GM21528 (cell line): ENCODE measurements around the gene HBB.
"Not testable (repeated sequence)": the region's sequence is repeated elsewhere in the genome, so short reads cannot be mapped to it uniquely, and the experiment has no call there.

ENCODE experiments used
- ATAC-seq: cut with Tn5 transposase; IDR thresholded peaks from one replicate; pipeline ENCODE4 v1.9.1; 2021; ENCODE audit warnings: mild to moderate bottlenecking, moderate library complexity; ENCODE audit not compliant: unreplicated experiment, low FRiP score

Gene HBB

DNA sequence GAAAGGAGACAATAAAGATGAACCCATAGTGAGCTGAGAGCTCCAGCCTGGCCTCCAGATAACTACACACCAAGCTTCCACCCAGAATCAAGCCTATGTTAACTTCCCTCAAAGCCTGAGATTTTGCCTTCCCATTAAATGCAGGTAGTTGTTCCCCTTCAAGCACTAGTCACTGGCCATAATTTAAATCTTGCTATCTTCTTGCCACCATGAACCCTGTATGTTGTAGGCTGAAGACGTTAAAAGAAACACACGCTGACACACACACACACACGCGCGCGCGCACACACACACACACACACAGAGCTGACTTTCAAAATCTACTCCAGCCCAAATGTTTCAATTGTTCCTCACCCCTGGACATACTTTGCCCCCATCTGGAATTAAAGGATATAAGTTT is 21.6 kb upstream of the HBB start:
- ATAC-seq: not testable (repeated sequence)

DNA sequence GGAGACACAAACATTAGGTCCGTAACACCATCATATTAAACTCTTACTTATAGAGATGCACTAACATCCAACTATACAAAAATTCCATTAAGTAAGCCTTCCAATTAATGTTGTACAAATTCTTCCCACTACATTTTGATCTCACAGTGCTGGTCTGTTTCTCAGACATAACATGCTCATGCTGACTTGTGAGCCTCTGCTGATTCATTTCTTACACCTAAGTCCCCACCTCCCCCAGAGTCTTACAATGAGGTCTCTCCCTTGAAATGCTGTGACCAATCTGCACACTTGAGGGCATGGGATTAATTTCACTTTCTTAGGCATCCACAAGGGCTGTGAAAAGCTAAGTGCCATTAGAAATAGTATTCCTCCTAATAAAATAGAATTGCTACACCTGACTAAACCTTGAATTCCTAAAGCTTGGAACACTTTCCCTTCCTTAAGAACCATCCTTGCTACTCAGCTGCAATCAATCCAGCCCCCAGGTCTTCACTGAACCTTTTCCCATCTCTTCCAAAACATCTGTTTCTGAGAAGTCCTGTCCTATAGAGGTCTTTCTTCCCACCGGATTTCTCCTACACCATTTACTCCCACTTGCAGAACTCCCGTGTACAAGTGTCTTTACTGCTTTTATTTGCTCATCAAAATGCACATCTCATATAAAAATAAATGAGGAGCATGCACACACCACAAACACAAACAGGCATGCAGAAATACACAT is 20.8 kb upstream of the HBB start:
- ATAC-seq: no peak

DNA sequence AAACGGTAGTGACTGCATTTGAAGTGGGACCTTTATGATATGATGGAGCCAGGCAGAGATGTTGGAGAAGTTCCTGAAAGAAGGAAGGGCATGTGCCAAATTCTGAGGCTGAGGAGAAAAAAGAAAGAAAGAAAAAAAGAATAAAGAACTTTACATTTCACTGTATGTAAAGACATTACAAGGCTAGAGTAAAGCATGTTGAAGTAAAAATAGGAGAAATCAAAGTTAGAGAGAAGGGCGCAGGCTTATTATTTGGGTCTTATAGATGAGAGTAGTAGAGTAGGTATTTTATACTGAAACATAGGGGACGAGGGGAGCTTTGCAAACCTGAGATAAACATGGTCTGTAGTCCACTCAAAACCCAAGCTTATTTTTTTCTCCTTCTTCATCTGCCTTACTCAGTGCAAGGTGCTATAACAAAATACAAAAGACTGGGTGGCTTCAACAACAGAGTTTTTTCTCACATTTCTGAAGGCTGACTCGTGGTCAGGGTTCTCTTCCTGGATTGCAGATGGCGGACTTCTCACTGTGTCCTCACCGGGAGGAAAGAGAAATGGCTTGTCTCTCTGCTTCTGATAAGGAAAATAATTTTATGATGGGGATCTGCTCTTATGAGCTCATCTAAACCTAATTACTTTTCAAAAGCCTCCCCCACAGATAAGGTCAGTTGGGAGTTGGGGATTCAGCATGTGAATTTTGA is 20.1 kb upstream of the HBB start:
- ATAC-seq: no peak

DNA sequence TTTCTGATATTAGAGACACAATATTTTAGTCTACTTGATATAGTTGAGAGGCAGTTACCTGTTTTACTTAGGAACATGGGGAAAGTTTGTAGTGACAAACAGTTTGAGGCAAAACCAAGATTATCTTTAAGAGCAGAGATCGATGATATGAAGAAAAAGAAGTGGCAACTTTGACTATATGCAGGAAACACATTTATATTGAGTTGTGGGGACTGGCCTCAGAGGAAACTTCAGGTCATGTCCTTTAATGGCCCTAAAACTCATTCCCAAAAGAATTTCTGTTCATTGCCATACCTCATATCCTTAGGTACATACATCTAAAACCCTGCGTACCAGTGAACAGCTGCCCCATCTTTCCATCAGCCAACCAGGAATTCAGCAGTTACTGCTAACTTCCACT is 18.3 kb upstream of the HBB start:
- ATAC-seq: no peak

DNA sequence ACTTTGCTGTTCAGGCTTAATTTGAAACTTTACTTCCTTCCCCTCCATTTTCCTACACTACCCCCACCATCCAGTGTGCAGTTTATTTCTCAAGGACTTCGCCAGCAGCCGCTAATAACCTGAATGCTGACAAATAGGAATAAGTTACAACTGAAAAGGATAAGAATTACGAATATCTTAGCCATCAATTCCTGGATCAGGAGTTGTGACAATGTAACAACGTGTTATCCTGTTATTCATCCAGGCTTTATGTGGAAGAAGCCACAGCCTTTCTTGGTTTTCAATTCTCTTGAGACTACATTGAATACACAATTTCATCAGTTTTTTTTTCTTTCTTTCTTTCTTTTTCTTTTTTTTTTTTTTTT is 16.9 kb upstream of the HBB start:
- no peak for ATAC-seq

DNA sequence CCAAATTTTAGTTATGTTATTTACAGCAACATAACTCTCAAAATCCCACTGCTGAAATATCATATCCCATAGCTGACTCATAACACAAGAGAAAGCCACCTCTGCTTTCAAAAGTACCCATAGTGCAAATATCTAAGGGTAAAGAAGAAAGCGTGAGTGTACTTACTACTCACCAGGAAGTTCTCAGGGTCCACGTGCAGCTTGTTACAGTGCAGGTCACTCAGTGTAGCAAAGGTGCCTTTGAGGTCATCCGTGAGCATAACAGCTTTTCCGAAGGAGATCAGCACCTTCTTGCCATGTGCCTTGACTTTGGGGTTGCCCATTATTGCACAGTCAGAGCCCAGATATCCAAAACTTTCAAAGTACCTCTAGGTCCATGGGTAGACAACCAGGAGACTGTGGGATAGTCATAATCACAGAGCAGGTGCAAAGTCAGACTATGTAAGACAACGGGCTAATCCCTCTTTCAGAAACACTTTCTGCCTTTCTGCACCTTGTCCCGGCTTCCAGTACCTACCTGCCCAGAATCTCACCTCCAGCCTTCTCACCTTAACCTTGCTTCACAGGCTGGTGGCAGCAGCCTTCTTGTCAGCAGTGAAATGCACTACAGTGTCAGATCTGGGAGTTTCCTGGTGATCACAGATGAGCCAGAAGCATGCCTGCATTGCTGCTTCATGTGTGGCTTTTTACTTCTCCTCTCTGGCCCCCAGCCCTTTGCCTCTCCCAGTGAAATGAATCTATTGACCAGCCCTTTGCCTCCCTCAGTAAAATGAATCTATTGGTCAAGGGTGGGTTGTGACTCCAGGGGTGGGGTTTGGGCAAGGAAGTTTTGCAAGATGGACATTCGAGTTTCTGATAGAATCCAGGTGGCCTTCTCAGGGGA is 16.3 kb upstream of the HBB start:
- ATAC-seq: no peak

DNA sequence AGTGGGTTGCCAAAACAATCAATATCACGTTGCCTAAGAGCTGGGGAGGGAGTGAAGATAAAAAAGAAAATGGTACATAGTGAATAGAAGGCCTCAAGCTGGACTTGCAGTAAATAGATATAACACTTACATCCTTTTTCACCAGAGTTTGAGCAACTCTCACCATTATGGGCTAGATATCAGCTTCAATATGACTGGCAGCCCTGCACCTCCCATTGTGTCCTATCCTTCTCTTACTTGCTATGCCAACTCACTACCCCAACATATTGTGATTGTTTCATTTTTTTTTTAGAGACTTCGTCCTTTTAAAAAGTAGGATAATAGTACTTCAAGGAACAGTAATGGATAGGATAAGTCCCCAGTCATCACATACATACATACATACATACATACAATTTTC is 15.3 kb upstream of the HBB start:
- no peak for ATAC-seq

DNA sequence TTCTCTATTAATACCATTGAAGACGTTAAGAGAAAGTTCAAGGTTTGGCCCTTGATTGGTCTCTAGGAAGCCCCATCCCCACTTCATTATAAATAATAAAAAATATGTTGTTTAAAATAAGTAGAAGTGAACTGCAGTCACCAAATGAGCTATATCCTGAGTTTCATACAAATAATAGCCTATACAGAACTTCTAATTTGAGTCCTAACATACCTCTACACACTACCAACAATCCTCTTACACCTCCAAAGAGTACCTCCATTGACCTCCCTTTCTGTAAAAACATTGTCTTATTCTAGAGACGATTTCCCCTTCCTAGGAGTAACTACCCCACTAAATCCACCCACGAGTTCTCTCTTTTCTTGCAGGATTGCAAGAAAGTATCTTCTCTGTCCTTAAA is 14.6 kb upstream of the HBB start:
- ATAC-seq: no peak

DNA sequence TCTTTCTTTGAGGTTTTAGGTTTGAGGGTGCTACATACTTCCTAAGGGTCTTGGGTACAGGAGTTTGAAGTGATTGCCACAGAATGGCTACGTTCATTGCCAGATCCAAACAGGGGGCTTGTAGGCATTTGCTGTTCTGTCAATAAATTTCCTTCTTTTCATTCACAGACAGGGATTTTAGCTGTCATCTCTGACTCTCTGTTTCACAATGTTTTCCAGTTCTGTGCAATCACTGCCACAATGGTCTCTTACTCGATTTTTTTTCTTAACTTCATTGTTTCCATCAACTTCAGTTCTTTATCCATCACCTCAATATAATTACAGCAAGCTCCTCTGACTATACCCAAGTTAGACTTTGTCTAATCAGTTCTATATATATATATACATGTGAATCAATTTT is 13.6 kb upstream of the HBB start:
- ATAC-seq: no peak

DNA sequence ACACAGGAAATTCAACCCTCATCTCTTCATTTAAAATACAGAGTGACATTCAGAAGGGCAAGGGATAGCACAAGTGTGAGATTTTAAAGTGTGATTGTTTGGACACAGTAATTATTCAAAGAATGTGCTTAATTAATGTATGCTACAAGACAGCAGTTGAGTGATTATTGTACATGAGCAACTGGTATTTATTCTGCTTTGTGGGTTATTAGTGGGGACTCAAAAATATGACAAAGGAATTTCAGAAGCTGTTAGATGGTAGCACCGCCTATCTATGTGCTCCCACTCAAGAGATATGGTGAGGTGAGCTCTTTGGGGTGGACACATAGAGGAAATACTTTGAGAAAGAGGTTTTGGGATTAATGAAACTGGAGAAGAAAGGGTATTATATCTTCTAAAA is 13.2 kb upstream of the HBB start:
- no peak for ATAC-seq

DNA sequence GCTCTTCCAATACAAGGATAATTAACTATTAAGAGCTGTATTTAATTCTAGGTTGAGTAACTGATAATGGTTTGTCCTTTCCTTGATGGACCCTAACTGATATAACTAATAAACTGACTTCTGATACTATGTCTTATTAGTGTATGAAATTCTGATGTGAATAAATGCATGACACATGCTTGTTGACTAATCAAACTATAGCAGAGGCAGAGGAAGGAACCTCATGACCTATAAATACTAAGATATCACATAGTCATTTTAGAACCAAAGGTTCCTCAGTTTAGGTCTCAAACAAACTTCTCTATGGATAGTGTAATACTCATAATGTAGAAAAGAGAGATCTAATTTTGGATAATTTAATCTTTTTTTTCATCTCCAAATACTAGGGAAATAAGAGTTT is 12.2 kb upstream of the HBB start:
- no peak for ATAC-seq

DNA sequence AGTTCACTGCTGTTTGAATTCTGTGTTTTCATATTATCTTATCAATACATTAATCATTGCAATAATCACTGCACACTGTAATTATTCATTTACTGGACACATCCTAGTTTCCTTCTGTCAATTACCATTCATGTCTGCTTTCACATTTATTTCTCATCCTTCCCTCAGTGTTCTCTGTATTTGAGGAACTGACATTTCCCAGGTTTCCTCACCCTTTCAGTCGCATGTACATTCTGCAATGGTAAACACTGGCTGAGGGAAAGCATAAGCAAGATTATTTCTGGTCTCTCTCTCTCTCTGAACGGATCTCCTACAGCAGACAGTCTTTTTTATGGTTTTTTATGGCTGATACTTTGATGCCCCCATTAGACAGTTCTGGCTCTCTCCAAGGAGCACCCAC is 11.6 kb upstream of the HBB start:
- ATAC-seq: no peak

DNA sequence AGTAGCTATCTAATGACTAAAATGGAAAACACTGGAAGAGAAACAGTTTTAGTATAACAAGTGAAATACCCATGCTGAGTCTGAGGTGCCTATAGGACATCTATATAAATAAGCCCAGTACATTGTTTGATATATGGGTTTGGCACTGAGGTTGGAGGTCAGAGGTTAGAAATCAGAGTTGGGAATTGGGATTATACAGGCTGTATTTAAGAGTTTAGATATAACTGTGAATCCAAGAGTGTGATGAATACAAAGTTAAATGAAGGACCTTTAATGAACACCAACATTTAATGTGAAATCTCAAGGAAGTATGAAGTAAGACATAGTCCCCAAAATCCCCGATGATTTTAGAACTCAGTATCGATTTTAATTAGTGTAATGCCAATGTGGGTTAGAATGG is 10.5 kb upstream of the HBB start:
- no peak for ATAC-seq

DNA sequence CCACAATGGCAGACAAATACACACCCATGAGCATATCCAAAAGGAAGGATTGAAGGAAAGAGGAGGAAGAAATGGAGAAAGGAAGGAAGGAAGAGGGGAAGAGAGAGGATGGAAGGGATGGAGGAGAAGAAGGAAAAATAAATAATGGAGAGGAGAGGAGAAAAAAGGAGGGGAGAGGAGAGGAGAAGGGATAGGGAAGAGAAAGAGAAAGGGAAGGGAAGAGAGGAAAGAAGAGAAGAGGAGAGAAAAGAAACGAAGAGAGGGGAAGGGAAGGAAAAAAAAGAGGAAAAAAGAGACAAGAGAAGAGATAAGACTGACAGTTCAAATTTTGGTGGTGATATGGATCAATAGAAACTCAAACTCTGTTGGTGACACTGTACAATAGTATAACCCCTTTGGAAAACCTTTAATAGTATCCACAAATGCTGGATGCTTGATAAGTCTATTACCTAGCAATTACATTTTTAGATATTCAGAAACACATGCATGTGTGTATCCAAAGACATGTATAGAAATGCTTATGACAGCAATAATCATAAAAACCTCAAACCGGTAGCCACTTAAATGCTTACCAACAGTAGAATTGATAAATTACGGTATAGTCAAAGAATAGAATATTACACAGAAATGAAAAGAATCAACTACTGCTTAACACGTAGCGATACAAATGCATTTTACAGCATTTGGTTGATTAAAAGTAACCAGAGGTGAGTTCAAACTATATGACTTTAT is 8.7 kb upstream of the HBB start:
- ATAC-seq: no peak

DNA sequence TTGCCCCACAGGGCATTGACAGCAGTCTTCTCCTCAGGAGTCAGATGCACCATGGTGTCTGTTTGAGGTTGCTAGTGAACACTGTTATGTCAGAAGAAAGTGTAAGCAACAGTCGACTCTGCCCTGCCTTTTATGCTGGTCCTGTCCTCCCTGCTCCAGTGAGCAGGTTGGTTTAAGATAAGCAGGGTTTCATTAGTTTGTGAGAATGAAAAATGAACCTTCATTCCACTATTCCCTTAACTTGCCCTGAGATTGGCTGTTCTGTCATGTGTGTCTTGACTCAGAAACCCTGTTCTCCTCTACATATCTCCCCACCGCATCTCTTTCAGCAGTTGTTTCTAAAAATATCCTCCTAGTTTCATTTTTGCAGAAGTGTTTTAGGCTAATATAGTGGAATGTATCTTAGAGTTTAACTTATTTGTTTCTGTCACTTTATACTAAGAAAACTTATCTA is 7.5 kb upstream of the HBB start, which contains the start of gene HBD:
TSS of gene HBD (minus strand) at position 103 of the 454 bp plus-strand sequence. CDS start at position 53, 50 bp downstream.
- ATAC-seq: peak; percentile 76

DNA sequence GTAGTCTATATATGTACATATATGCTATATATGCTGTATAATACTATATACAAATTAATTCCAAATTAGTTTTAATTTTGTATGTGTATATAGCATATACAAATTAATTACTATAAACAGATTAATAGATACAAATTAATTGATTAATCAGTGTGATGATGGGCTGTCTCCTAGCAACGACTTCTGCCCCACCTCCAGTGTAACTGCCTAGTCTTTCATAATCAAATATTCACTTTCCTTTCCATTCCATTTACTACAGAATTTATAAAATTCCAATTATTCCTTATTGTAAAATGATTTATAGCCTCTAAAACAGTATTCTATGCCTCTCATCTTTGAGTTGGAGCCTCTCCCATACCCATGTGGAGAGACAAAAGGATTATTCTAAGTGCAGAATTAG is 6.4 kb upstream of the HBB start:
- no peak for ATAC-seq

DNA sequence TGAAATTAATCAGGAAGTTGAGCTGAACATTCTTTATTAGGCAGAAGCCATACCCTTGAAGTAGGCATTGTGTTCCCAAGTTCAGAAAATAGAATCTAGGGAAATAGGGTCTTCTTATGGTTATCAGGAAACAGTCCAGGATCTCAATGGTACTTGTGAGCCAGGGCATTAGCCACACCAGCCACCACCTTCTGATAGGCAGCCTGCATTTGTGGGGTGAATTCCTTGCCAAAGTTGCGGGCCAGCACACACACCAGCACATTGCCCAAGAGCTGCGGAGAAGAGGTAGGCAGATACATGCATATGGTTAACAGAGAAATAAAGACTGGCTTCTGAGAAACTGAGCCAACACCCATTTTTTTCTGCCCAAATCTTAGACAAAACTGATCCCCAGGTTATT is 6.0 kb upstream of the HBB start:
- ATAC-seq: no peak

DNA sequence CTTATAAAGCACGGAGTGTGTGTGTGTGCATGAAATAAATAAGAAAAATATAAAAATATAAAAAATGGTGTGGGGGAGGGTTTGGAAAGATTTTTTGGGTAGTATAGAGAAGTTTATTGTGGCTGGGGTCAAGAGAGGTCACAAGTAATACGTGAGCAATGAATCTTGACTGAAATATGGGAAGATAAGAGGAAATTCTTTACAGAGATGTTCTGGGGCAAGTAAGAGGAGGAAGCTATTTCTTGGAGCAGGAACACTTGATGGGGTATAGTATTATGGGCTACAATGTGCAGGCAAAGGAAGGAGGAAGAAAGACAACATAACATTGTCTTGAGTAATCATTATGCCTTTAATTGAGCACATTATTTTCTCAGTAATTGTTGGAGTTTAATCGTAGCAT is 5.3 kb upstream of the HBB start:
- no peak for ATAC-seq

DNA sequence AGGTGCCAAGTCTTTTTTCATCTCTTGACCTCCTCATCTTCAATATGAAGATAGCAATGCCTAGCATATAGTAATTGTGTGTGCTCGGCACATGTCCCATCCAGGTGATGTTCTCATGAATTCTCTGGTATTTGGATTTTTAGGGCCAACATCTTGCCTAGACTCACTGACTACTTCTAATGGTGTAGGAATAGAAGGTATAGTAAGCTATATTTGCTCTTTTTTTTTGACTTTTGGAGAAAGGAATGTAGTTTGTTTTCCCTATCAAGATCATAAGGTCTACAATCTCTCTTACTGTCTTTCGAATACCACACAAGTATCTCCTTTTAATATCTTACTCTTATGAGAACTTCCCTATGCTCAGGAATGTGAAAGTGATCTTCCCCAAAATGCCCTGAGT is 4.2 kb upstream of the HBB start:
- no peak for ATAC-seq

DNA sequence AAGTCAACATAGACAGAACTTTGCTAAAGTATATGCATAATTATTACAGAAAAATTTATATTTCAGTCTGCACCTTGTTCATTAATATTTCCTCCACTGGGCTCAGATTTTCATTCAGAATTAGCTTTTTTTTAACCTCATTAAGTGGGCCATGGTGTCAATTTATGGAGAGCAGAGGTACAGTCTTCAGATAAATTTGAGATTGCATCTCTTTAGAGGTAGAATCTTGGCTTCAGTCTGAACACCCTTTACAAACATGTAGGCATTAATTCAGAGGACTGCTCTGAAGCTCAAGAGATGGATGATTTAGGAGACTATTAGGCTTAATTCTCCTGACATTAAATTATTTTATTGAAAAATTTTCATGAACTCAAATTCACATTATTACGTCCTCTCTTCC is 3.4 kb upstream of the HBB start:
- ATAC-seq: no peak

DNA sequence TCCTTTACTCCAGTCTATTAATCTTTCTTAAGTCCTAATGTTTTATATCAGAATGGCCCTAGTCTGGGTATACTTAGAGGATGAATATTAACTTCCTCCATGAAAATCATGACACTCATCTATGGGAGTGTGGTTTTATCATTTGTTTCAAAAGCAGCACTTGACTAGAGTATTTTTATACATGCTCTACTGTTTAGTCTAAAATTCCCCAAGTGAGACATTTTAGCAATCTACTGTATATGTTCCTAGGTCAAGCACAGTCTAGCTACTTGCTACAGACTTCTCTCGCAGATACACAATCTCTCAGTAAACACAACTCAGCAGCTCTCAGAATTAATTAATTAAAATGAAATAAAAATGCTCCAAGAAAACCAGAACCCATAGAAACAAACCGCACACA is 2.9 kb upstream of the HBB start:
- no peak for ATAC-seq
